Amniotic epithelial cell (primary cell): ENCODE measurements around the gene KMT5B.
A peak's percentile ranks its signal among the peaks of the same experiment; 100 is the strongest.

Experiments used
- DNase-seq: peaks from one replicate; pipeline ENCODE4 v3.0.0-alpha.2; 2010; ENCODE audit warnings: low read depth

KMT5B gene

DNA sequence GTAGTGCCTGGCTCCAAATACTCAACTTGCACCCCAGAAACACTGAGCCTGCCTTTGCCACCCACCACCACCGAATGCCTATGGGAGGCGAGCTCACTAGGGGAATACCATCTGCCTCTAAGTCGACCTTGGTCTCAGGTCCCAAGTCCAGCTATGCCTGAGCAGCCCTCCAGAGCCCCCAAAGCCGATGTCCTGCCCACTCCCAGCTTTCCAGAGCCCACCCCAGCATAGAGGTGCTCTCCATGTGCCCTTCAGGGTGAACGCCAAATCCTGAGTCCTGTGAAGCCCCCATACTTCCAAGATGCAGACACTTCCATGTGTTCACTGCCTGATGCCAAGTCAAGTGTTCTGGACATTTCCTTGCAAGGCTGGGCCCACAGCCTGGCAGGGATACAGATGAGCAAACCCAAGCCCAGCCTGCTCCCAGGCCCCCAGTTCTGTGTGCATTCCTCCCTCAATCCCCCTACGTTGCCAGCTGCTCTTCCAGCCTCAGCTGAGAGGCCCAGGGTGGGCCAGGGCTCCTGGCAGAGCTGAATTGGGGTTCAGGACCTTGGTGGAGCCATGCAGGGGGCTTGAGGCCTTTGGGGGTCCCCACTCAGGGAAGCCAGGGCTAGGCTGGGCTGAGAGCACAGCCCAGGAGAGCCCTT is 2.6 kb upstream of the KMT5B start:
- no peak for DNase-seq

DNA sequence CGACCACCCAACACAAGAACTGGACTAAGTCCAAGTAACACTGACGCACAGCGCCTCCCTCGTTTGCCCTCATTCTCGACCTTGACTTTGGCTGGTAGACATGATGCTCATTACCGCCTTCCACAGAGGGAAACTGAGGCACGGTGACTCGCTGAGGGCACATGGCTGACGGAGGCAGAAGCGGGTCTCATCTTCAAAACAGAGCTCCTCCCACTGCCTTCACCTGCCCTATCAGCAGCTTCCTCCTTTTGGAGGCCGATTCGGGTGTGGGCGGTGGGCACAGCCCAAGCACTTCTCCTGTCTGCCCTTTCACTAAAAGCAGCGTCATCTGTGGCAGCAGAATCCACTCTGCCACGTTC is 2.0 kb upstream of the KMT5B start:
- no peak for DNase-seq

DNA sequence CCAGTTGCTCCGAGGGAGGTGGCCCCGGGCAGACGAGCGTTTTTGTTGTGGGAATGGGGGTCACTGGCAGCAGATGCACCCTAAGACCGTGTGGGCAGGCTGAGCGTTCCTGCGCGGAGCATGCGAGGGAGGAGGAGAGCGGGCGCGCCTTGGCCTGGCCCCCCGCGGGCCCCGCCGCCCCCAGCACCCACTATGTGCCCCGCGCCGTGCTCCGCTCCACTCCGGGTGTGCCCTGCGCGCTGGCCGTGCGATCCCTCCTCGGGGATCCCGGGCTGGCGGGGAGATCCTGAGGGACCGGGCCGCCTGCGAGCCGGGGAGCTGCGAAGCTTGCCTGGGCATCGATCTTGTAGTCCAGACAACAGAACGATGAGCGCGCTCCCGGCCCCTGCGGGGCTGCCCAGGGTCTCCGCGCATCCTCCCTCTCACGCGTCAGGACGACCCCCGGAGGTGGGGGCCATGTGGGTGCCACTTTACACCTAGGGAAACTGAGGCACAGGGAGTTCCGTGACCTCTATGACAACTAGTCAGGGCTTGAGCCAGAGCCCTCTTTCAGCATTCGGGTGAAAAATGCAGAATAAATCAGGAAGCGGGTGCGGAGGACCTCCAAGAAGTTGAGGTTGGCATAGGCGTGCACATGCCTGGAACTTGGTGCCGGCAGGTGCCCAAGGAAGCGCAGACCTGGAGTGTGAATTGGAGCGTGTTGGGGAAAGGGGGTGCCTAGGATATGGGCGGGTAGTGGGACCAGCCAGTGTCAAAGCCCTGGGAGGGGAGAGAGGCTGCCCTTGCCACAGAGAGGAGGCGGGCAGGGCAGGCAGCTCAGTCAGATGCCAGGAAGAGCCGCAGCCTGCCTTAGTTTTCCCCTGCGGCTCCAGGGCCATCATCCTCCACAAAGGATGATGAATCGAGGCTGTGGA is 1.3 kb upstream of the KMT5B start:
- no peak for DNase-seq

GRCh38 chr11:68213555-68214172 is 568 bp upstream of the KMT5B start:
- peak; percentile 96 for DNase-seq

DNA sequence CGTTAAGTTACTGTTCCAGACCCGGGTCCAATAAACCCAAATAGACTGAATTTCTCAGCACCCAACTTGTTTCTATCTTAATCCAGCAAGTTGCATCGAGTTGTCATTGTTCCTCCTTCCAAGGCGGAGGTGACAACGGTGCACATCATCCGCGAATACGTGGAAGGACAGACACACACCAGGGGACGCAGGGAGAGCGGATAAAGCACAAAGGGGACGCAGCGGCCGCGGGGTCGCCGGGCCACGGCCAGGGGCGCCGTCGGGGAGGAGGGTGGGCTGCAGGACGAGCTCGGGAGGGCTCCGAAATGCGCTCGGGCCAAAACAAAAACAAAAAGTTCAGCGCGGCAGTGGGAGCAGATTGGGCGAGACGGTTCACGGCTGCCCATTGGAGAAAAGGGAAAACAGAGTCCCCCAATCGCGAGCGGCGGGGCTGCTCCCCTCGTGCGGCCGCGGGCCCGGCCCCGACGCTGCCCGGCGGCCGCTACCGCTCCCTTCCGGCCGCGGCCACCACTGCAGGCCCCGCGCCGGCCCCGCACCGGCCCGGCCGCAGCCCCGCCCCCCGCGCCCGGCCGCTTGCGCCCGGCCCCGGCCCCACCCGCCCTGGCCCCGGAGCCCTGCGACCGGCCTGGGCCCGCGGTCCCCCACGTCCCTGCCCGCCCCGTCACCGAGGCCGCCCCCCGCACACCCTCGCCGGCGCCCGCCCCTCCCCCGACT is 518 bp downstream of the KMT5B start:
- peak; percentile 71 for DNase-seq

DNA sequence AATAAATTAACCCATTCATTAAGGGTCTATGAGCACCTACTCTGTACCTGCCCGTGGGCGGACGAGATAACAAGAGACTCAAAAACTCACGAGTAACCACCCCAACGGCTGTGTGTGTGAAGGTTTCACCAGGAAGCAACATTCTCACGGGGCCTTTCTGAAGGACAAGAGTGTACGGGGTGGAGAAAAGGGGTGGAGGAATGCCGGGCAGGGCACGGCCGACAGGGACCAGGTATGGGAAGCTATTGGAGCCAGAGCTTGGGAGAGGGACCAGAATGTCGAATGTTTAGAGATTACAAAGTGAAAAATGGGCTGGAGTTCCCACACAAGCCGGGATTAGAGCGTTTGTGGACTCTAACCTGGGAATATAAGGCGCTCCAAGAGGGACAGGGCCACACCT is 1.6 kb downstream of the KMT5B start:
- DNase-seq: no peak

DNA sequence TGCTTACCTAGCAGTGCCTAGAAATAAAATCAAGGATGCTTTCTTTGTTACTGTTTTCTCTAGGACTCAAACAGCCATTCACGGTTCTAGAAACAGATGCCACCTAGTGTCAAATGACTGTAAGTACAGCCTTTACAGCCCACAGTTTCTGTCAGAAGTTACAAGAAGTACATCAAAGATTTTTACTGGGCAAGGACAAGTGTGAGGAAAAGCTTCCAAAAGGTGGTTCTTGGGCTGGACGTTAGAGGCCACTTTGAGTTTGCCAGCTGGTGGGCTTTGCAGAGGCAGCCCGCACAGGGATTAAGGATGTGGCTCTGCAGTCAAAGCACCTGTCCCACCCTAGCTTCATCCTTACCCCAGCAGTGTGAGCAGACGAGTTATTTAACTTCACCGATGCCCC is 6.9 kb downstream of the KMT5B start:
- peak; percentile 65 for DNase-seq

DNA sequence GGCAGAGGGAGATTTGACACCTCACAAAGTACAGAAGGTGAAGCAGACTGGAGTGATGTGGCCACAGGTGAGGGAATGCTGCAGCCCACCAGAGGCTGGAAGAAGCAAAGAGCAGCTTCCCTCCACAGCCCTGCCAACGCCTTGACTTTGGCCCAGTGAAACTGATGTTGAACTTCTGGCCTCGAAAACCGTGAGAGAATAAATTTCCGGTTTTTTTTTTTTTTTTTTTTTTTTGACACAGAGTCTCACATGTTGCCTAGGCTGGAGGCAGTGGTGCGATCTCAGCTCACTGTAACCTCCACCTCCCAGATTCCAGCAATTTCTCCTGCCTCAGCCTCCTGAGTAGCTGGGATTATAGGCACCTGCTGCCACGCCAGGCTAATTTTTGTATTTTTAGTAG is 8.7 kb downstream of the KMT5B start:
- no peak for DNase-seq

GRCh38 chr11:68202165-68202564 is 10.9 kb downstream of the KMT5B start:
- DNase-seq: no peak

GRCh38 chr11:68201492-68201891 is 11.6 kb downstream of the KMT5B start:
- DNase-seq: no peak

DNA sequence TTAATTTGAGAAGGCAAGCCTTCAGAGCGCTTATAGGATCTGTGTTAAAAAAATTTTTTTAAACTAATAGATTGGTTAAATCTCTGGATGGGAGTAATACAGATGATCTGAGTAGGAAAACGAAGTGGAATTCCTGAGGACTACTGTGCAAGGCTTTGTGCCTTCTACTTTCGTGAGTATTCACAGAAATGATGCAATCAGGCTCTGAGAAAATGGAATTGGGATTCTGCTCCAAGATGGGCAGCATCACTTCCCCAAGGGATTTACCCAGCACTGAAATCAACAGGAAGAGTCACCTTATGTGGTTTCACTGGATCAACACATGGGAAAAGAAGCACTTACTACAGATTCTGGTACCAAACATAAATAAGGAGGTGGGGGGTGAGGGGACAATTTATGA is 12.5 kb downstream of the KMT5B start:
- DNase-seq: peak; percentile 67

- no peak for DNase-seq
Measured at GRCh38 chr11:68199295-68199987, 13.7 kb downstream of the KMT5B start.

DNA sequence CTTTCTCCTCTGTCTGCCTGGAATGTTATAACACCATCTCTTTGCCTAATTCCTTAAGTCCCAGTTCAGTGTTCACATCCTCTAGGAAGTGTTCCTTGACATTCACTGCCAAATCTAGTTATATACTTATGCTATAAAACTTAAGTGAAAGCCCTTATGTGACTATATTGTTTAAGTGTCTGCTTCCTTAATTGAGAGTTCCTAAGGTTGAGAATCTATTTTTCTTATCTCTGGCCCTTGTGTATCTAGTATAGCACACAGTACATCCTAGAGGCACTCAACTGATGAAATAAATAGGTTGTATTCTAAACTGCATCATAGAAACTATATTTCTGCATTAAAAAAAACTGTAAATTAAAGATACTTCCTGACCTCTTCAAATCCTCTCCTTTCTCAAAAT is 16.9 kb downstream of the KMT5B start:
- DNase-seq: no peak

DNA sequence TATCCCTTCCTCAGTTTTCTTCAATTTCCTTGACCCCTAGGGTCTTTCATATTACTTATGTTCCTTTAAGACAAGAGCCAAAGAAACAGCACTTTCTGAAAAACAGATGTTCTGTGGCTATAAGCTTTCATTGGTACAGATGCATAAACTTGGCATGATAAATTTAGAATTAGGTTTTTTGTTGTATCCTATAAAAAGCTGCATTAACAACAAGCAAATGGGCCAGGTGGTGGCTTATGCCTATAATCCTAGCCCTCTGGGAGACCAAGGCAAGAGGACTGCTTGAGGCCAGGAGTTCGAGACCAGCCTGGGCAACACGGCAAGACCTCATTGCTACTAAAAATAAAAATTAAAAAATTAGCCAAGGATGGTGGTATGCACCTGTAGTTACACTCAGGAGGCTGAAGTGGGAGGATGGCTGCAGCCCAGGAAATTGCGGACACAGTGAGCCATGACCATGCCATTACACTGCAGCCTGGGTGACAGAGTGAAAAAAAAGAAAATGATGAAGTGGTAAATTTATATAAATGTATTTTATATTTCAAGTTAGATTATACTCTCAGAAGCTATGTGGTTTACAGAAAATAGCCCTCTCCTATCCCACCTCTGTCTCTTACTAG is 18.3 kb downstream of the KMT5B start:
- DNase-seq: no peak

- no peak for DNase-seq
Measured at GRCh38 chr11:68193018-68193417, 20.1 kb downstream of the KMT5B start.

DNA sequence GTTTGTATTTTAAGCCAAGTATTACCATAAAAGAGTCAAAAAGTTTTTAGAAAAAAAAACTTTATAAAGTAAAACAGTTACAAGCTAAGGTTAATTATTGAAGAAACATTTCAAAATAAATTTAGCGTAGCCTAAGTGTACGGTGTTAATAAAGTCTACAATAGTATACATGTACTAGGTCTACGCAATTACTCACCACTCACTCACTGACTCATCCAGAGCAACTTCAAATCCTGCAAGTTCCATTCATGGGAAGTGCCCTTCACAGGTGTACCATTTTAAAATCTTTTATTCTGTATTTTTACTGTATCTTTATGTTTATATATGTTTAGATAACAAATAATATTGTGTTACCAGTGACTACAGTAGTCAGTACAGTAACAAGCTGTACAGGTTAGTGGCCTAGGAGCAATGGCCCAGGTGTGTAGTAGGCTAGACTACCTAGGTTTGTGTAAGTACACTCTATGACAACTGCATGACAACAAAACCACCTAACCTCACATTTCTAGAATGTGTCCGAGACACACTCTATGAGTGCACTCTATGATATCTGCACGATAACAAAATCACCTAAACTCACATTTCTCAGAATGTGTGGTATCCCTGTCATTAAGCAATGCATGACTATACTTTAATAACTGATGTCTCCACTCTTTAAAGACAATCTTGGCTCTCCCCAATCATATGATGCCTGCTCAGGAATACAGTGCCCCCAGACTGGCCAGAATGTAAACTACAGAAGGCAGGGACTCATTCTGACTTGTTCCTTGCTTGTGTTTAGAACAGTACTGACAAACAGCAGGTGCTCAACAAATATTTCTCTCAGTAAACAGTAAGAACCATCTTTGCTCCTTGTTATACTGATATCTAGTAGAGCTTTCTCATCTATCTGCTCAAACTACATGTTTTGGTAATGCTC is 21.2 kb downstream of the KMT5B start:
- peak; percentile 40 for DNase-seq

GRCh38 chr11:68189888-68190287 is 23.2 kb downstream of the KMT5B start:
- DNase-seq: no peak

DNA sequence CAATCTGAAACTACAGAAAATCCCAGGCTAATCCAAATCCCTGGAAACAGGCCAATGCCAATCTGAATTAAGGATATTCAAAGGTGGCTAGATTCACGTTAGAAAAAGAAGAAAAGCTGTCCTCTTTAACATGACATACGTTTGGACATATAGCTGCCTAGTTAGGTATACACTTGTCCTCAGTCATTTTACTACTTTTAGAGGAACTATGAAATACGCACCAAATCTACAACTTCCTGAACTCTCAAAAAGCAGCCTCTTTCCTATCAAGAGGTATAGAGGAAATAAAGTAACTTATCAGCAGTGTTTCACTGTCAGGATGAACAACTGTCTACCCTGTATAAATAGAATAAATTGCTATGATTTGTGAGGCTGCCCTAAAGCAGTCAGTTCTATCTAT is 24.0 kb downstream of the KMT5B start:
- DNase-seq: no peak

DNA sequence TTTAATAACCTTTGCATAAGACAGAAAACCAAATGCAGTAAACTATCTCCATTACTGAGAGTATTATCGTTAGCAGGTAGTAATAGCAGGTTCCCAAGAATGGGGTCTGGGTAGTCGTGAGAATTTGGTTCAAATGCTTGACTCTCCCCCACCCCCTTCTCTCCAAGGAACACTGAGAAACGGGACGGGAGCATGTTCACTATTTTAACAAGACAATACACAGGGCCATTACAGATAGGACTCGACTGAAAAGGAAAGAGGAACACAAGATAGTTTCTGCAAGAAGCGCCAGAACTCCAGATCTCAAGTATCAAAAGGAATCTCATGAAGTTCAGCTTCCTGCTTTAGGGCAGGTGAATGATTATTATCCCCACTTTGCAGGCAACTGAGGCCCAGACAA is 27.0 kb downstream of the KMT5B start:
- DNase-seq: no peak

DNA sequence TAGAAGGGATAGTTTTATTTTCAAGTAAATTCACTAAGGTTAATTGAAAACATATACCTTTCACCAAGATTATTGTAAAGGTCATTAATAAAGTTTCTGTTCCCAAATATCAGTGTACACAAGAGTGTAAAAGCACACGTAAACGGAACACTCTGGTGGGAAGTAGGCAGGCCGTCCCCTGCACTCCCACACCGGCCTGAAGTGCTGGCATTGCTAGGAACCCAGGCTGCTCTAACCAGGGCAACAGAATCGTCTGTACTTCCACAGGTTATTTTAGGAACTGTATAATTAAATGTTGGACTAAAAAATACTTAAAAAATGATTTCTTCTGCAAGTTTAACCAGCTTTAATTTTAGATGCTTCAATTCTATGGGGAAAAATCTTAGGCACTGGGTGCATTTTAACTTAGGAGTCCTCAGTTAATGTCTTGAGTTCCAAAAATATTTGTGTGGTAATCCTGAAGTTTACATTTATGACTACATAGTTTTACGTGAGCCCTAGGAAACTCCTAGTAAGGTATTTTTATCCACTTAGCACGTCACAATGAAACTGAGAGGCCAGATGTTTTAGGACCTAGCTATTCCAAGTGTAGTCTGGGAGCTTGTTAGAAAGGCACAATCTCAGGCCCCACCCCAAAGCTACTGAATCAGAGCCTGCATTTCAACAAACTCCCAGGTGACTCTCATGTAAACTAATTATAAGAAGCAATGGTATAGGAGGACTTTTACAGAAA is 31.2 kb downstream of the KMT5B start:
- DNase-seq: peak; percentile 31
